WI38 (cell line): Measurements from ENCODE around the gene SPPL2B.
A peak's percentile ranks its signal among the peaks of the same experiment; 100 is the strongest.

Source experiments
- H3K4me3 ChIP-seq: 2 replicates; pipeline ENCODE4 v1.5.1; 2011; ENCODE audit warnings: low read depth, mild to moderate bottlenecking, control low read depth, low read length
- CTCF ChIP-seq: IDR thresholded peaks from 2 replicates; pipeline ENCODE4 v1.5.1; 2012; ENCODE audit warnings: low read depth, mild to moderate bottlenecking, control low read depth, low read length

SPPL2B gene

DNA sequence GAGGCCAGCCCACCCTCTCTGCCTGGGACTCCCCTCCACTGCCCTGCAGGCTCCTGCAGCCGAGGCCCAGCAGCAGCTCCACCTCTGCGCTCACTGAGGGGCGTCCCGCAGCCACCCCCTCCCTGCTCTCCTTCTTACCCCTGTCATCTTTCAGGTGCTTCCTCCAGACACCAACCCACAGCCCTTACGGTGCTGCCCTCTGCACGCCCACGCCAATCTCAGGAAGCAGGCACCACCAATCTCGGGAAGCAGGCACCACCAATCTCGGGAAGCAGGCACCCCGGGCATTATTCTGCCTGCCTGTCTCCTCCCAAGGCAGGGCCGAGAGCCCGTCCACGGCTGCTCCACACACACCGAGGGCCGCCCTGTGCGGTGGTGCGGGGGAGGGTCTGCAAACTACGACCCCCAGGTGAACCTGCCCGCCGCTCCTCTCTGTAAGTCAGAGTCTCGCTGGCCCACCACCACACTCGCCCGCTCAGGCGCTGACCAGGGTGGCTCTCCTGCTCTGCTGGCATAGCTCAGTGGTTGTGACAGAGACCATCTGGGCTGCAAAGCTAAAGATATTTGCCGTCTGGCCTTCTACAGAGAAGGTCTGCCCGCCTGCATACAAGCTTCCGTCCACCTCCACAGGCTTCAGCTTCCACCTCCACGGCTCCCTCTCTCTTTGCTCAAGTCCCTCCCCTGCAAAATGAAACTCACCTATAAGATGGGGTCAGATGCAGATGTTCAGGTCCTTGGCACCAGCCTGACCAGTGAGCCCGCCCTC lies 3.0 kb upstream of the SPPL2B start:
- no peak for TF ChIP-seq CTCF
- H3K4me3 ChIP-seq = no peak overlapping the region

GRCh38 chr19:2326699-2327360 lies 1.7 kb upstream of the SPPL2B start:
- H3K4me3 ChIP-seq = peak overlapping the region; percentile 96
- no peak for TF ChIP-seq CTCF

GRCh38 chr19:2327773-2328400 lies 597 bp upstream of the SPPL2B start:
- peak overlapping the region; percentile 96 for H3K4me3 ChIP-seq
- no peak for TF ChIP-seq CTCF

- TF ChIP-seq CTCF = no peak
- peak overlapping the region; percentile 96 for H3K4me3 ChIP-seq
These were observed 630 bp downstream of the SPPL2B start for GRCh38 chr19:2329149-2329478.

GRCh38 chr19:2329501-2329916 lies 1.0 kb downstream of the SPPL2B start:
- peak overlapping the region; percentile 96 for H3K4me3 ChIP-seq
- no peak for TF ChIP-seq CTCF

DNA sequence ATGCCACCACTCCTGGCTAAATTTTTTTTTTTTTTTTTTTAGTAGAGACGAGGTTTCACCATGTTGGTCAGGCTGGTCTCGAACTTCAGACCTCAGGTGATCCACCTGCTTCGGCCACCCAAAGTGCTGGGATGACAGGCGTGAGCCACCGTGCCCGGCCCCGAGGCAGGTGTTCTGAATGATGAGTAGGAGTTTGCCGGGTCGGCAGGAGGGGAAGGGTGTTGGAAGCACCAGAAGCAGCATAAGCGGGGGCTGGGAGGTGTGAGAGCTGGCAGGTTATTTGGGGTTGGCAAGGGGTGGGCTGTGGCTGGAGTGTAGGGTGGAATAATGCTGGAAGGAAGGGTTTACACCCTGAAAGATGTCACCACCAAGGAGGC lies 1.8 kb downstream of the SPPL2B start:
- no peak for TF ChIP-seq CTCF
- H3K4me3 ChIP-seq = no peak overlapping the region
